Measurements from ENCODE around the gene MLYCD. TPM values are rescaled to one million over a fixed set of nuclear protein-coding genes. Genes with fewer than 3 reads are reported as not detected.
A peak's percentile ranks its signal among the peaks of the same experiment; 100 is the strongest.

MLYCD gene
- total RNA-seq, 2 experiments from 2014 or later, result 3.0 to 3.5 TPM

DNA sequence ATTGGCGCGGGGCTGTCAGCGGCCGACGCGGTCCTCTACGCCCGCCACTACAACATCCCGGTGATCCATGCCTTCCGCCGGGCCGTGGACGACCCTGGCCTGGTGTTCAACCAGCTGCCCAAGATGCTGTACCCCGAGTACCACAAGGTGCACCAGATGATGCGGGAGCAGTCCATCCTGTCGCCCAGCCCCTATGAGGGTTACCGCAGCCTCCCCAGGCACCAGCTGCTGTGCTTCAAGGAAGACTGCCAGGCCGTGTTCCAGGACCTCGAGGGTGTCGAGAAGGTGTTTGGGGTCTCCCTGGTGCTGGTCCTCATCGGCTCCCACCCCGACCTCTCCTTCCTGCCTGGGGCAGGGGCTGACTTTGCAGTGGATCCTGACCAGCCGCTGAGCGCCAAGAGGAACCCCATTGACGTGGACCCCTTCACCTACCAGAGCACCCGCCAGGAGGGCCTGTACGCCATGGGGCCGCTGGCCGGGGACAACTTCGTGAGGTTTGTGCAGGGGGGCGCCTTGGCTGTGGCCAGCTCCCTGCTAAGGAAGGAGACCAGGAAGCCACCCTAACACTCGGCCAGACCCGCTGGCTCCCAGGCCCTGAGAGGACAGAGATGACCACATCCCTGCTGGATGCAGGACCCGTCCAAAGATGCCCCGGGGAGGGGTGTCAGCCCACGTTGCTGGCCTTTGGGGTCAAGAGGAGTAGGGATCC, 66.7 kb downstream of the MLYCD start:
- Mint-ChIP-seq H3K27me3 (peaks cover 11% of the 10 kb centered on the region), H3K4me3 (no peak overlapping the region), H3K27ac (no peak overlapping the region), H3K9me3 (no peaks in the 10 kb centered on the region), H3K36me3 (no peaks in the 10 kb centered on the region), H3K4me1 (ENCODE audit: low read depth) (peaks cover 2% of the 10 kb centered on the region)
- intact Hi-C loops (cut with micrococcal nuclease), result no loop called here
- DNase-seq, result no peak
- POLR2A ChIA-PET, result no interaction called here
- CTCF ChIA-PET, result interaction anchor here (0.6 to 1.5 kb wide), 2 partner anchors 99 to 805 kb away, joined by 3 to 4 read pairs; no protein-coding TSS in a partner anchor

DNA sequence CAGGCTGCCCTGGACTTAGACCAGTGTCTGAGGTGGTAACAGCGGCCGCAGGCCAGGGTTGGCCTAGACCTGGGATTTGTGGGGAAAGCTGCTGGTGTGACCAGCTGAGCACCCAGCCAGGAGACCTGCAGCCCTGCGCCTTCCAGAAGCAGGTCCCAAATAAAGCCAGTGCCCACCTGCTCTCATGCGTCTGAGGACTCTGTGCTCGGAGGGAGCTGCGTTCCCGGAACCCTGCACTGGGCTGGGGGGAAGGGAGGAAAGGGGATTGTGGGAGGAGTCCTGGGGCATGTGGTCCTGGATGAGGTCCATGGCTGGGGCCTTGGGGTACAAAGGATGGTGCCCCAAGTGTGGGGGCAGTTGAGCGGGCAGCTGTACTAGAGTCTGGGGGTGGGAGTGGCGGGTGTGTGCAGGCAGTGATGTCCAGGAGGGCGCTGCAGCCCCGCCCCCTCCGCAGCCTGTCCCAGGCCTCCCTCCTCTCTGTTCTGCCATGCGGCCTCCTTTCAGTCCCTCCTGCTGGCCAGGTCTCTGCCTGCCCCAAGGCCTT, 67.3 kb downstream of the MLYCD start:
- POLR2A ChIA-PET, result no interaction called here
- Mint-ChIP-seq H3K9me3 (no peaks in the 10 kb centered on the region), H3K36me3 (no peaks in the 10 kb centered on the region), H3K4me3 (no peak overlapping the region), H3K4me1 (ENCODE audit: low read depth) (peaks cover 2% of the 10 kb centered on the region), H3K27ac (no peak overlapping the region), H3K27me3 (peaks cover 11% of the 10 kb centered on the region)
- no peak for DNase-seq
- intact Hi-C loops (cut with micrococcal nuclease), result no loop called here
- CTCF ChIA-PET, result interaction anchor here (0.6 kb wide), 1 partner anchor 804 kb away, joined by 4 read pairs; no protein-coding TSS in a partner anchor

DNA sequence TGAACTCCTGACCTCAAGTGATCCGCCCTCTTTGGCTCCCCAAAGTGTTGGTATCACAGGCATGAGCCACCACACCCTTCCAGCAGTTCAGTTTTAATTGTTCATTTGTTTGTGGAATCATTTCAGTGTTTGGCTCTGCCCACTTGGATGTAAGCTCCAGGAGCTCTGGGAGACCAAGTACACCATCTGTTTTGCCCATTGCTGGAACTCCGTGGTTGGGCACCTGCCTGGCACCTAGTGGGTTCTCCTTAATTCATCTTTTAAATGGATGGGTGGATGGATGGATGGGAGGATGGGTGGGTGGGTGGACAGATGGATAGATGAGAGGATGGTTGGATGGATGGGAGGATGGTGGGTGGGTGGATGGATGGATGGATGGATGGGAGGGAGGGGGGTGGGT, 68.2 kb downstream of the MLYCD start:
- Mint-ChIP-seq H3K9me3 (no peaks in the 10 kb centered on the region), H3K4me3 (no peak overlapping the region), H3K36me3 (no peaks in the 10 kb centered on the region), H3K27me3 (peaks cover 11% of the 10 kb centered on the region), H3K4me1 (ENCODE audit: low read depth) (peaks cover 2% of the 10 kb centered on the region), H3K27ac (no peak overlapping the region)
- ChIA-PET POLR2A (no interaction called here), CTCF (no interaction called here)
- no peak for DNase-seq
- intact Hi-C loops (cut with micrococcal nuclease), result no loop called here

DNA sequence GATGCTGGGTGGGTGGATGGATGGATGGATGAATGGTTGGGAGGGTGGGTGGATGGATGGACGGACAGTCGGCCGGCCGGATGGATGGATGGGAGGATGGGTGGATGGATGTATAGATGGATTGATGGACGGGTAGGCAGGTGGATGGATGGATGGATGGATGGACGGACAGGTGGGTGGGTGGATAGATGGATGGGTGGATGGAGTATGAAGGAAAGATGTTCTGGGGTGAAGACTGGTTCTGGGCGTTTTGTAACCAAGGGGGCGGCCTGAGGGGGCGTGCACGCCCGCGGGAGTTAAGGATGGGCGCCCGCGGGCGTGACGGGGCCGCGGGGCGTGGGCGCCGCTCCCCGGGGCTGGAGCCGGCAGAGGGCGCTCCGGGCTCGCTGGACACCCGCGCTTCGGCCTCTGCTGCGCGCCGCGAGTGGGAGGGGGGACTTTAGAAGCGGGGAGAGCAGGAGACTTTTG, 69.0 kb downstream of the MLYCD start, which contains the start of gene NECAB2:
Gene NECAB2 (plus strand): TSS at position 407 of the 468 bp plus-strand sequence. CDS start 405 bp downstream, outside the sequence.
- peaks cover 11% of the 10 kb centered on the region for H3K27me3 Mint-ChIP-seq
- ChIA-PET CTCF (no interaction called here), POLR2A (no interaction called here)
- no peaks in the 10 kb centered on the region for H3K36me3 Mint-ChIP-seq
- intact Hi-C loops (cut with micrococcal nuclease), result loop anchor here (1.0 kb wide), 1 partner anchor 97 kb away; no protein-coding TSS in a partner anchor
- peaks cover 2% of the 10 kb centered on the region for H3K4me1 Mint-ChIP-seq (ENCODE audit: low read depth)
- H3K9me3 Mint-ChIP-seq, result no peaks in the 10 kb centered on the region
- no peak within 1 kb of the TSS for H3K4me3 Mint-ChIP-seq
- peak; percentile 33 for DNase-seq
- no peak within 1 kb of the TSS for H3K27ac Mint-ChIP-seq

- Mint-ChIP-seq H3K9me3 (no peaks in the 10 kb centered on the region), H3K27me3 (peaks cover 11% of the 10 kb centered on the region), H3K4me1 (ENCODE audit: low read depth) (peaks cover 2% of the 10 kb centered on the region), H3K4me3 (no peak overlapping the region), H3K27ac (no peak overlapping the region), H3K36me3 (no peaks in the 10 kb centered on the region)
- intact Hi-C loops (cut with micrococcal nuclease), result loop anchor here (1.0 kb wide), 1 partner anchor 97 kb away; no protein-coding TSS in a partner anchor
- DNase-seq, result no peak
- ChIA-PET POLR2A (no interaction called here), CTCF (no interaction called here)
Observed at GRCh38 chr16:83968306-83968851, 69.5 kb downstream of the MLYCD start.

- DNase-seq, result no peak
- Mint-ChIP-seq H3K36me3 (no peaks in the 10 kb centered on the region), H3K4me1 (ENCODE audit: low read depth) (peaks cover 2% of the 10 kb centered on the region), H3K9me3 (no peaks in the 10 kb centered on the region), H3K27ac (no peak overlapping the region), H3K27me3 (peaks cover 11% of the 10 kb centered on the region), H3K4me3 (peak overlapping the region; percentile 5)
- ChIA-PET CTCF (no interaction called here), POLR2A (no interaction called here)
- intact Hi-C loops (cut with micrococcal nuclease), result loop anchor here (1.0 kb wide), 1 partner anchor 96 kb away; no protein-coding TSS in a partner anchor
Observed at GRCh38 chr16:83968891-83969649, 70.2 kb downstream of the MLYCD start.

- intact Hi-C loops (cut with micrococcal nuclease), result no loop called here
- H3K36me3 Mint-ChIP-seq, result no peaks in the 10 kb centered on the region
- ChIA-PET CTCF (no interaction called here), POLR2A (no interaction called here)
- no peak overlapping the region for H3K4me3 Mint-ChIP-seq
- no peak overlapping the region for H3K27ac Mint-ChIP-seq
- H3K27me3 Mint-ChIP-seq, result peaks cover 11% of the 10 kb centered on the region
- H3K4me1 Mint-ChIP-seq (ENCODE audit: low read depth), result peaks cover 2% of the 10 kb centered on the region
- no peaks in the 10 kb centered on the region for H3K9me3 Mint-ChIP-seq
- DNase-seq, result no peak
Observed at GRCh38 chr16:83969771-83970429, 71.0 kb downstream of the MLYCD start.

GRCh38 chr16:83970430-83970815, 71.5 kb downstream of the MLYCD start:
- peaks cover 11% of the 10 kb centered on the region for H3K27me3 Mint-ChIP-seq
- intact Hi-C loops (cut with micrococcal nuclease), result no loop called here
- no peak overlapping the region for H3K4me3 Mint-ChIP-seq
- ChIA-PET POLR2A (no interaction called here), CTCF (no interaction called here)
- H3K36me3 Mint-ChIP-seq, result no peaks in the 10 kb centered on the region
- H3K4me1 Mint-ChIP-seq (ENCODE audit: low read depth), result peaks cover 2% of the 10 kb centered on the region
- no peak overlapping the region for H3K27ac Mint-ChIP-seq
- DNase-seq, result no peak
- H3K9me3 Mint-ChIP-seq, result no peaks in the 10 kb centered on the region

DNA sequence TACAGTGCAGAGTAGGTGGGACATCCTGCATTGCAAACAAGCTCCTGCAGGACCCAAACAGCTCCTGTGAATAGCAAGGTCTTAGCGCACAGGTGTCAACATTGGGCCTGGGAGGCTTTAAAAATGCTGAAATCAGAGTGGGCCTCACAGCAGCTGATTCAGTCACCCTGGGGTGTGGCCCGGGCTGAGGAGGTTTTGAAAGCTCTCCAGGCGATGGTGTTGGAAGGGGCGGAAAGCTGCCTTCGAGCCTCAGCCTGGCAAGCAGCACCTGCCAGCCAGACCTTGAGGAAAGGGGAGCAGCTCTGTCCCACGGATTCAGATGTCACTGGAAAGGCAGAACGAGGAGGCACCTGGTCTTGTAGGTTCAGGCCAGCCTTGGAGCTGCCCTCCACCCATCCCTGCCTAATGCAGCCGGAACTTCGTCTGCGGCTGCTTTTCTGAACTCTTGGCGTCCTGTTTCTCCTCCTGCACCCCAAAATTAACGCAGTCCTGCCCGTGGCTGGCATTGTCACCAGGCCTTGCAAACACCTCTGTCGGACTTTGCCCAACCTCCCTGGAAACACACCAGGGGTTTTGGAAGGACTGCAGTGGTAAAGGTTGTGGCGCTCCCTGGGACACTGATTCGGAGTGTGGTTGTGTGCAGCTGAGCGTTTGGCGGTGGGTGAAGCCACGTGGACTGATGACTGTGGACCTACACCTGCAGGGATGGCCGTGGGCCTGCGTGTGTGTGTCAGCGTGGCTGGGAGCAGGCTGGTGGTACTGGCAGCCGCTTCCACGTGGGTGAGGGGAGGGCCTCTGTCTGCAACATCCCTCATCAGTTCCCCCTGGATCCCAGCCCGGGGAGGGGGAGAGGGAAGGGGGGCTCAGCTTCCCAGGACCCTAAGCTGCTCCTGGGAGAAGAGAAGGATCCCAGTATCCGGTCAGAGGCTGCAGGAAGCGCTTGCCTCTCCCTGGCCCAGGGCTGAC, 72.5 kb downstream of the MLYCD start:
- H3K27ac Mint-ChIP-seq, result no peak overlapping the region
- DNase-seq, result no peak
- peaks cover 2% of the 10 kb centered on the region for H3K4me1 Mint-ChIP-seq (ENCODE audit: low read depth)
- intact Hi-C loops (cut with micrococcal nuclease), result no loop called here
- no peaks in the 10 kb centered on the region for H3K36me3 Mint-ChIP-seq
- H3K4me3 Mint-ChIP-seq, result no peak overlapping the region
- peaks cover 11% of the 10 kb centered on the region for H3K27me3 Mint-ChIP-seq
- ChIA-PET POLR2A (interaction anchor here (0.5 kb wide), 1 partner anchor 48 kb away, joined by 3 read pairs; no protein-coding TSS in a partner anchor), CTCF (no interaction called here)
- no peaks in the 10 kb centered on the region for H3K9me3 Mint-ChIP-seq

DNA sequence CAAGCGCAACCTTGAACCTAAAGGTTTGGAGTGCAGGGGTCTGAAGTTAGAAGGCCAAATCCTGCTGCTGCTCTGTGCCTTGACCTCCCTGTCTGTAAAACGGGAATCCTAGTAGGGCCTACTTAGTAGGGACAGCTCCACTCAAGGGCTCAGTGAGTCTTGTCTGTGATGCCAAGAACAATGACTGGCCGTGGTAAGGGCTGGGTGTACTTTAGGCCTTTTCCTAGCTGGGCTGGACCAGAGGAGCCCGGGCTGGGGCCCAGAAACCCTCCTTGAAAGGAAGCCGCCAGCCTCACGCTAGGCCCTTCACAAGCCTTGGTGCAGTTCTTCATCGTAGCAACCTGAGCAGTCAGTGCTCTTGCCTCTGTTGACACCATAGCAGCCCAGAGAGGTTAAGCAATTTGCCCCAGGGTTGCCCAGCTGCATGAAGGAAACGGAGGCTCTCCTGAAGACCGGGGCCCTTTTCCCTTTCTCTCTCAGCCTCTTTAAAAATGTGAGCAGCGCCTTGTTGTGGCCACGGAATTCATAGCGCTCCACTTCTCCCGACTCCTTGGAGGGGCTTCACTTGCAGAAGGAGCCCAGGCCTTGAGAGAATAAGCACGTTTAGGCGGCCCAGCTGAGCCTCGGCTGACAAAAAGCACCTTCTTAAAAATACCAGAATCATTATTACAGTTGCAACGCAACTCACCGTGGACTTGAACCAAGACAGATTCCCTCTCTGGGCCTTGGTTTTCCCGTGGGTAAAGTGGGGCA, 73.5 kb downstream of the MLYCD start:
- Mint-ChIP-seq H3K4me1 (ENCODE audit: low read depth) (peaks cover 2% of the 10 kb centered on the region), H3K36me3 (no peaks in the 10 kb centered on the region), H3K27ac (no peak overlapping the region), H3K27me3 (peaks cover 11% of the 10 kb centered on the region), H3K9me3 (no peaks in the 10 kb centered on the region), H3K4me3 (no peak overlapping the region)
- no peak for DNase-seq
- CTCF ChIA-PET, result interaction anchor here (0.6 kb wide), 1 partner anchor 82 kb away, joined by 3 read pairs; no protein-coding TSS in a partner anchor
- POLR2A ChIA-PET, result no interaction called here
- intact Hi-C loops (cut with micrococcal nuclease), result no loop called here

Data from activated CD4-positive, alpha-beta memory T cell treated with anti-CD3 and anti-CD28 coated beads for 36 hours (primary cell).